MM.1S (cell line): Measurements from ENCODE around the gene KCNG2.

Source experiments
- EZH2 ChIP-seq: fragments of 300-600 bp; sonication (generic); optimal IDR thresholded peaks from 2 replicates; pipeline ENCODE3; 2017; ENCODE audit warnings: low read depth, mild to moderate bottlenecking, antibody characterized with exemption, low read length, mixed read lengths
- EZH2phosphoT487 ChIP-seq: fragments of 300-600 bp; sonication (generic); IDR thresholded peaks from 2 replicates; pipeline ENCODE4 v1.6.1; 2018; ENCODE audit warnings: antibody characterized with exemption, low read length
- TF ChIP-seq, protein P1 (sequence below): fragments of 300-600 bp; sonication (generic); IDR thresholded peaks from 2 replicates; pipeline ENCODE4 v1.5.1; 2016; ENCODE audit warnings: antibody characterized with exemption, low read length, mixed read lengths

DNA sequence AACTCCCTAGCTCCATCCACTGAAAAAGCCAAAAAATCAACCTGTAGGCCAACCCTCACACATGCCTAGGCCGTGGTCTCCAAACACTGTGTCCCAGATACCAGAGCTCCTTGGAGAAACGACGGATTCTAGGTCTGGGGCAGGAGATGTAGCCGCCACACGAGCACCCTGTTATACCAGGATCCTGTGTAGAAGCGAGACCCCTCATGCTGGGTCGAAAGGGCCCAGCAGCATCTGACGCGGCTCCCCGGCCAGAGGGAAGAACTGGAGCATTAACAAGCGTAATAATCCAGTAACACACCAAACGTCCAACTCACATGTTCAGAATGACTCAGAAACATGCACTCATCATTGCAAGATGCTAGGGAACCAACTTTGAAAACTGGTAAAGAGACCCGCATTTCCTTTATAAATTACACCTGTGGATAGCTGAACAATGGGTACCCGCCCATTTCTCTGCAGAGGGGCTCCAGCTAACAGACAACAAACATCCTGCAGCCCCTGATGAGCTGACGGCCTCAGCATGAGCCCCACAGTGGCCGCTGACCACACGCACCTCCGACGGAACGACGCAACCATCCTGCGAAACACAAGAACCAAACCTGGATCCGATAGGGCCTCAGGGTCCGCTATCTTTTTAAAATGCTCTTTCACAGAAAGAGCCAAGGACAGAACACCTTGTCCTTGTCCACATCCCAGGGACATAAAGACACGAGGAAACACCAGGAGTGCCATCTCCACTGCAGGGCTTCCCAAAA, 139.5 kb downstream of the KCNG2 start:
- TF ChIP-seq EZH2phosphoT487 (no peak), EZH2 (no peak)
- TF ChIP-seq, protein P1, sequence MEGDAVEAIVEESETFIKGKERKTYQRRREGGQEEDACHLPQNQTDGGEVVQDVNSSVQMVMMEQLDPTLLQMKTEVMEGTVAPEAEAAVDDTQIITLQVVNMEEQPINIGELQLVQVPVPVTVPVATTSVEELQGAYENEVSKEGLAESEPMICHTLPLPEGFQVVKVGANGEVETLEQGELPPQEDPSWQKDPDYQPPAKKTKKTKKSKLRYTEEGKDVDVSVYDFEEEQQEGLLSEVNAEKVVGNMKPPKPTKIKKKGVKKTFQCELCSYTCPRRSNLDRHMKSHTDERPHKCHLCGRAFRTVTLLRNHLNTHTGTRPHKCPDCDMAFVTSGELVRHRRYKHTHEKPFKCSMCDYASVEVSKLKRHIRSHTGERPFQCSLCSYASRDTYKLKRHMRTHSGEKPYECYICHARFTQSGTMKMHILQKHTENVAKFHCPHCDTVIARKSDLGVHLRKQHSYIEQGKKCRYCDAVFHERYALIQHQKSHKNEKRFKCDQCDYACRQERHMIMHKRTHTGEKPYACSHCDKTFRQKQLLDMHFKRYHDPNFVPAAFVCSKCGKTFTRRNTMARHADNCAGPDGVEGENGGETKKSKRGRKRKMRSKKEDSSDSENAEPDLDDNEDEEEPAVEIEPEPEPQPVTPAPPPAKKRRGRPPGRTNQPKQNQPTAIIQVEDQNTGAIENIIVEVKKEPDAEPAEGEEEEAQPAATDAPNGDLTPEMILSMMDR: no peak
